Skin epidermis (tissue), 12 donors: ENCODE measurements around the gene MMP24OS.

Source experiments
- H3K27ac ChIP-seq, 21 experiments: fragments of 200-600 bp; sonication (generic) in 11 of 21; one replicate each; pipeline ENCODE4 v1.5.0; 2020; ENCODE audit warnings: mild to moderate bottlenecking in 3 of 21, inconsistent platforms in 2 of 21, moderate library complexity in 2 of 21
- H3K4me3 ChIP-seq, 7 experiments: fragments of 200-600 bp; sonication (generic) in 2 of 7; one replicate each; pipeline ENCODE4 v1.5.0; 2020; ENCODE audit warnings: inconsistent platforms in 2 of 7, mild to moderate bottlenecking in 2 of 7, moderate library complexity in 1 of 7

The MMP24OS gene

GRCh38 chr20:35293303-35294292 lies 15.7 kb upstream of the MMP24OS start:
- Histone ChIP-seq H3K4me3 (no peak overlapping the region), H3K27ac (no peak overlapping the region)

DNA sequence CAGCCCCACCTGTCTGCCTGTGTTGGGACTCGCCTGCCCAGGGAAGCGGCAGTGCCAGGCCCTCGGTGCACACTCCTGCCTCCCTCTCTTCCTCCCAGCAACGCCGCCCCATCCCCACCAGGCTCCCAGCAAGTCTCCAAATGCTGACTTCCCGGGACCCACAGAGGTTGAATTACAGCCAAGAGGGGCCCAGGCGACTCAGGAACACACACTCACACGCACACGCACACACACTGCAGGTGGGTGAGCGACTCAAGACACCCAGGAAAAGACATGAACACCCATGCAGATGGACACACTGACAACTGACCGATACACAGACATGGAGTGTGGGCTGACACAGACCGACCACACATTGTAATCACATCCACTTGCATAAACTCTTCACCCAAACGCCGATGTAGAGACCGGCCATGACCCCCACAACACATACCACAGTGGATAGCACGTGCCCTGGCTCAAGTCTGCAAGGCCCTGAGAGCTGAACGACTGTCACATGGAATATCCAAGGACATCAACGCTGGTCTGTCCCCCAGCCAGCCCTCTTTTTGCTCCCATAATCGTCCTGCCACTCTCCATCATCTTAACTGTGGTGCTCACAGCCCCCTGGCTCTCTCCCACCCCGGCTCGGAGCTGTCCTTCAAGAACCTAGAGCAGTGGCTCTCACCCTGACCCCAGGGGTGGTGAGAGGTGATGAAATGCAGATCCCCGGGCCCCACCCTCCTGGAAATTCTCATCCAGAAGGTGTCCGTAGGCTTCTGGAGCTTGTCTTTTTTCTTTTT lies 14.8 kb upstream of the MMP24OS start:
- peak overlapping the region in 3 of 7 experiments; percentile 32 to 47 (median 32) for H3K4me3 ChIP-seq

DNA sequence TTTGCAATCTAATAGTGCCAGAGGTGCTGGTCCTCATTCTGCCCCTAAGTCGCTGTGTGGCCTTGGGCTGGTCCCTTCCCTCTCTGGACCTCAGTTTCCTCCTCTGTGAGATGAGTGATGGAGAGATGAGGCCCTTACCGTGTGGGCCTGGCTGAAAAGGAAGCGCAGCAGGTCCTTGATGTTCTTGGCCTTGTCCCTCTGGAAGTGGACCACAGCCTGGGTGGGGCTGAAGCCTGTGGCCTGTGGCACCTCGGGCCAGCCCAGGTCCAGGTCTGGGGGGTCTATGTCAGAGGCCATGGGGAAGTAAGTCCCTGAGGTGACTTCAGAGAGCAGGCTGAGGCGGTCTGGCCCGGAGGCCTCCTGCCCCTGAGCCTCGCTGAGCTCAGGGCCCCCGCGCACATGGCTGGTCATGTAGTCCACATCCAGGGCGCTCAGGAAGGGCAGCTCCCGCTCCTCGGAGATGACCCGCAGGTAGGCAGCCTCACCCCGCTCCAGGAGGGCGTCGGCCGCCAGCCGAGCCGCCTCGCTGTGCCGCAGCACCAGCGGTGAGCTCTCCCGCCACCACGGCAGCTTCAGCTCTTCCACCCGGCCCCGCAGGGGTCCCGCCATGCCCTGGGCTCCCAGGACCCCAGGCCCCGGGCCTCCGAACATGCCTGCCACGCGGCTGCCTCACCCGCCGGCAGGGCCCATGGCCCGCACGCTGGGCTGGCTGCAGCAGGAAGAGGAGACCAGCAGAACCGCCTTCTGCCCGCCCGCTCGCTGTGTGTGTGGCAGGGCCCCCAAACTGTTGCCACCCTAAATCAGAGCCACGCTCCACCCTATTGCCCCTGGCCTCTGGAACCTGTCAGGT lies 14.0 kb upstream of the MMP24OS start, which contains the start of gene FAM83C:
Gene FAM83C, minus strand, starts transcription at position 772 of the 850 bp plus-strand sequence. Its CDS starts 121 bp downstream, at position 651.
- H3K27ac ChIP-seq = peak within 1 kb of the TSS in 20 of 21 experiments; percentile 13 to 90 (median 80)

More for the DNA sequence above, 14.8 kb upstream of the MMP24OS start:
- peak overlapping the region in 10 of 21 experiments; percentile 33 to 88 (median 82) for H3K27ac ChIP-seq

GRCh38 chr20:35290887-35291417 lies 13.0 kb upstream of the MMP24OS start:
- peak overlapping the region in 6 of 7 experiments; percentile 17 to 47 (median 30) for H3K4me3 ChIP-seq
- peak overlapping the region in 6 of 21 experiments; percentile 10 to 88 (median 76) for H3K27ac ChIP-seq

More for the DNA sequence above, 14.0 kb upstream of the MMP24OS start, which contains the start of gene FAM83C:
- peak within 1 kb of the TSS; percentile 26 to 47 (median 32) for H3K4me3 ChIP-seq

- Histone ChIP-seq H3K27ac (peak overlapping the region in 3 of 21 experiments; percentile 1 to 79 (median 26)), H3K4me3 (peak overlapping the region in 4 of 7 experiments; percentile 17 to 47 (median 29))
Measured at GRCh38 chr20:35290186-35290886, 12.4 kb upstream of the MMP24OS start.

DNA sequence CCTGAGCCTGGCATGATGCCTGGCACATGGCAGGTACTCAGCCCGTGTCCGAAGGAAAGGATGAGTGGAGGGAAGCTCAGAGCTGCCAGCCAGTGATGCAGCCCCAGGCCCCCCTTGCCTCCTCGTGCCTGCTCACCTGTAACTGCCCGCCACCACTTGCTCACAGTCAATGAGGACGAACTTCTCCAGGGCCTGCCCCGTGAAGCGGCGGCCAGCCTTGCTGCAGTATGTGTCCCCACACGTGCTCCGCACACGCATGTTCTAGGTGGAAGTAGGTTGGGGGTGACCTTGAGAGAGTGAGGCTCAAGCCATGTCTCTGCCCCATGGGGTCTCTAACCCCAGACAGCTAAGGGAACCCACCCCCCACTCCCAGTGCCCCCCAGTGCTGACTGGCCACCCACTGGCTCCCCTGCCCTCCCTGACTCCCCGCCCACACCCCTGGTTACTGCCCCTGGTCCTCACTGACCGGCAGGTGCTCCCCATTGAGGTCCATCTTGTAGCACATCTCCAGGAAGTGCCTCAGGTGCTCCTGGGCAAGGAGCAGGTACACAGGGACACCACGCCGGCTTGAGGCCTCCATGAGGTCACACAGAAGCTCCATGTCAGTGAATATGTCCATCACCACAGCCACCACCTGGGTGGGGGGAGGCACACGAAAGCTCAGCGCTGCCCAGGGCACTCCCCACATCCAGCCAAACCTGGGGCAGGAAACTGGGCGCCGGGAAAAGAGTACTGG lies 10.6 kb upstream of the MMP24OS start:
- H3K4me3 ChIP-seq = no peak overlapping the region
- H3K27ac ChIP-seq = no peak overlapping the region

DNA sequence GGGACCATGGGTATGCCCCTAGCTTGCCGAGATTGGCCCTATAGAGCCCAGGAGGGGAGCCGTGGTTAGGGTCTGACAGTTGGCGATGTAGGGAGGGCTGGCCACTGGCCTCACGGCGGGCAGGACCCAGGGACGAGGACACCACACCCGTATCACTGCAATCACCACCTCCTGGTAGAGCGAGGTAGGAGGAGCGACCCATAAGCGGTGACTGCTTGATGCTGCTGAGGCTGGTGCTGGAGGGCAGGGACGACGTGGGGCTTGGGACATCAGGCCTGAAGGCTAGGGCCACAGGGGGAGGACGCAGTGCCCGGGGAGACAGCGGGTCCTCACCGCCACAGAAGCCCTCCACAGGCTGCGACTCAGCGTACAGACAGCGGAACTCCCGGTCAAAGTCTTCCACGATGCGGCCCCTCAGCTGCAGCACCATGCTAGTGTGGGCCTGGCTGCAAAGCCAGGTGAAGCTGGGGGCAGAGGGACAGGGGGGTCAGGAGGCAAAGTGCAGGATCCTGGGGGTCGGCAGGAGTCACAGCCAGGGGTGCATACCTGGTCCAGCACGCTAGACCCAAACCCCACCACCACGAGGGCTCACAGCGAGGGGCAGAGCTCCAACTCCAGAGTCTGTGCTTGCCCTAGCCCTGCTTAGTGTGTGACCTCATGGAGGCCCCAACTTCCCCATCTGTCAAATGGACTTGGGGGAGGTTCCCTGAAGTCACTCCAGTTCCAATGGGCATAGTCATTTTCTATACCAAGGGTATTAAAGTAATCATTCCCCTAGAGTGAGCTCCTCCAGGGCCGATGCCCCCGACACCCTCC lies 9.8 kb upstream of the MMP24OS start:
- H3K27ac ChIP-seq = peak overlapping the region in 1 of 21 experiments; percentile 47
- H3K4me3 ChIP-seq = no peak overlapping the region

DNA sequence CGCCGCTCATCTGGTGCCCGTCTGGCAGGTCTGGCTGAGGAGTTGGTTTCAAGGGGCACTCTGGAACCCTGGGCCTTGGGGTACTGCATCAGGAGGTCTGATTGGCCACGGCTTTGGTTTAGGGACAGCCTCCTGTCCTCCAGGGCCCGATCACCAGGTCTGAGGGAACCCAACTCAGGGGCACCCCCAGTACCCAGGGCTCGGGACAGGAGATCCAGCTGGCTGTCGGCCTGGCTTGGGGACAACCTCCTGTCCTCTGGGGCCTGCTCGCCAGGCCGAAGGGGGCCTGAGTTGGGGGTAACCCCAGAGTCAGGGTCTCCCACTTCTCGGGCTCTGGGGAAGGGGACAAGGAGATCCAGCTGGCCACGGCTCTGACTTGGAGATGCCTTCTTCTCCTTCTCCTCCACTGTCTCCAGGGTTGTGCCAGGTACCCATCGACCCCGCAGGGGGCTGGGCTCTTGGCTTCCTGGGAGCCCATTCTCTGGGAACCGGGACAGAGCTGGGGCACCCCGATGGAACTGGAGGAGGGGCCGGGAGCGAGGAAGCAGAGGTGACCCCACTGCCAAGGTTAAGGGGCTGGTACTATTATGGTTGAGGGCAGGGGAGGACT lies 9.1 kb upstream of the MMP24OS start:
- Histone ChIP-seq H3K4me3 (no peak overlapping the region), H3K27ac (peak overlapping the region in 2 of 21 experiments; percentile 22 to 47)

GRCh38 chr20:35286077-35286898 lies 8.4 kb upstream of the MMP24OS start:
- H3K27ac ChIP-seq = peak overlapping the region in 5 of 21 experiments; percentile 11 to 36 (median 32)

DNA sequence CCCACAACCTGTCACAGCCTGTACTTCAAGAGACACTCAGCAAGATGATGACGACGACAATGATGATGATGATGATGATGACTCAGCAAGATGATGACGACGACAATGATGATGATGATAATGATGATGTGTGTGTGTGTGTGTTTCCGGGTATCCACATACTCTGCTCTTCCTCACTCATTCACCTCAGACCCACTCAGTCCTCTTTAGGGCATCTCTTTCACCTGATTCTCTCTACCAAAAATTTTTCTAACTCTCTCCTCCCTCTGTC lies 7.8 kb upstream of the MMP24OS start:
- Histone ChIP-seq H3K27ac (peak overlapping the region in 5 of 21 experiments; percentile 11 to 90 (median 32)), H3K4me3 (no peak overlapping the region)

More at GRCh38 chr20:35286077-35286898, 8.4 kb upstream of the MMP24OS start:
- no peak overlapping the region for H3K4me3 ChIP-seq

DNA sequence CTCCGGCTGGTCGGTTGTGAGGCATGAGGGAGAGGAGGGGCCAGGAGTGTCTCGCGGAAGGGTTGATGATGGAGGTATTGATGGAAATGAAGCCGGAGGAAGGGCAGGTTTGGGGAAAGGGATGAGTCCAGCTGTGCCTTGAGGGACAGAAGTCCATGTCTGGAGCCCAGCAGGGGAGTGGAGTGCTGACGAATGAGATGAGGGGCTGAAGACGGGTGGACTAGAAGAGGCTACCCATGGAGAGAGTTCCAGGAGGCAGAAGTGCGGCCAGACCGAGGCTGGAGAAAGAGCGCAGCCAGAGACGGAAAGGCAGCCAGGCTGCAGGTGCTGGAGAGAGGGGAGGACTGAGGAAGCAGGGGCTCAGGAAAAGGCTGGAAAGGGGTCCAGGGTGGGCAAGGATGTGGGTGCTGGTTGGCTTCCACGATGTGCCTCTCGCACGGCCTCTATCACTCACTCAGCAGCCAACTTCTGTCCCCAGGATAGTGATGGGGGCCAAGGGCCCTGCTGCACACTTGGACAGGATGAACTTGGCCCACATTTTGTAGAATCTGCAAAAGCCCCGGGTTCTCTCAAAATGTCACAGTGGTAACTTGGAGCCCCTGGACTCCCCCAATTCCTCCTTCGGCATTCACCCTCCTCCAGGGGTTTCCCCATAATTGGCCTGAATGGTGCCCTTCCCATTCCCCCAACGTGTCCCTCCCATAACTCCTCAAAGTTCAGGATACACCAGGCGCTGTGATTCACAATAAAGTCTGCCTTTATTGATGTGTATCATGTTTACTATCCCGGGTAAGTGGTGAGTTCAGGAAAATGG lies 7.3 kb upstream of the MMP24OS start:
- peak overlapping the region in 20 of 21 experiments; percentile 82 to 98 (median 93) for H3K27ac ChIP-seq
- H3K4me3 ChIP-seq = peak overlapping the region; percentile 79 to 88 (median 84)

DNA sequence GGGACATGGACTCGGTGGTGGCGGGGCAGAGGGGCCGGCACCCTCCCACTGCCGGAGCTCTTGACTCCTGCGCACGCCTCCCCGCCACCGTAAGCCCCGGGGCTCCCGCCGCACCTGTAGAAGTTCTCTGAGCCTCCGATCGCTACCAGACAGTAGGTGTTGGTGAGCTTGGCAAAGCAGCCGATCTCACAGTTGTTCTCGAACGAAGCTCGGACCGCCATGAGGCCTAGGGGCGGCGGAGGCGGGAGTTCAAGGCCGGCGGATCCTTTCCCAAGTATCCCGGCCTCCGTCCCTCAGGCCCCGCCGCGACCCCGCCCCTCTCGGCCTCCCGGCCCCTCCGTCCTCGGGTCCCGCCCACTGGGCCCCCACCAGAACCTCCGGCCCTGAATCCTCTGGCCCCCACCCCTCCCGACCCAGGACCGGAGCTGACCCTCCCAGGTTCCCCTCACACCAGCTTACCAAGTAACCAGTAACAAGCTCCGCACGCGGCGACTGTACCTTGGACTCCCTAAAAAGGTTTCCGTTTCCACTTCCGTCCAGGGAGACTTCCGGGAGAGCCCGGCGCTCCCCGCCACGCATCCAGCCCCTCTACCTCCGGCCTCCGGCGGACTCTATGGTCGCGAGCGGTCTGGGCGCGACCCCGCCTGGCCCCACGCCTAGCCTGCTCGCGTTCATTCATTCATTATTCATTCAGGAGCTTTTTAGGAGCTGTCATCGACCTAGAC lies 6.5 kb upstream of the MMP24OS start, which contains the start of gene EIF6:
Gene EIF6, minus strand, starts transcription at position 506 of the 725 bp plus-strand sequence. Its CDS starts 285 bp downstream, at position 221.
- Histone ChIP-seq H3K4me3 (peak within 1 kb of the TSS; percentile 79 to 88 (median 84)), H3K27ac (peak within 1 kb of the TSS; percentile 78 to 98 (median 93))

GRCh38 chr20:35283441-35284266 lies 5.7 kb upstream of the MMP24OS start:
- Histone ChIP-seq H3K27ac (peak overlapping the region; percentile 78 to 98 (median 93)), H3K4me3 (peak overlapping the region; percentile 79 to 88 (median 84))
